GM10847 (cell line): Measurements from ENCODE around the gene ASCC3.

Source experiments
- POLR2A ChIP-seq: IDR thresholded peaks from 2 replicates; pipeline ENCODE4 v1.6.1; 2011; ENCODE audit not compliant: insufficient read length; ENCODE audit errors: extremely low read depth

The ASCC3 gene

GRCh38 chr6:100538086-100538485, 343.0 kb downstream of the ASCC3 start:
- no peak for TF ChIP-seq POLR2A

DNA sequence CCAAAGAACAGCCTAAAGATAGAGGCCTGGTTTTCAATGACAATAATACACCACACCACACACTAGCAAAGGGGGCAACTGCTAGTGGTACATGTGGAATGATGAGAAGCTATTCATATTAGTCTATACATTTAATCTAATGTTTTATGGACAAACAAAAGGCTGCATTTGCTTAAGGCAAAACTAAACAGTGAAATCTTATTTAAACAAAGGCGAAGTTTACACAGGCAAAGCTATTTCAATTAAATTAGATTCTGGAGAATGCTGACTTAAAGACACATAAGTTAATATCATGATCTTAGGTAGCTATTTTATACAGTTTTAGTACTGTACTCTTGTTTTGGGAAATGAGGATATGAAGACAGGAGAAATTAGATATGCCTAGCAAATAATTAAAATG, 362.5 kb downstream of the ASCC3 start:
- TF ChIP-seq POLR2A, result no peak

DNA sequence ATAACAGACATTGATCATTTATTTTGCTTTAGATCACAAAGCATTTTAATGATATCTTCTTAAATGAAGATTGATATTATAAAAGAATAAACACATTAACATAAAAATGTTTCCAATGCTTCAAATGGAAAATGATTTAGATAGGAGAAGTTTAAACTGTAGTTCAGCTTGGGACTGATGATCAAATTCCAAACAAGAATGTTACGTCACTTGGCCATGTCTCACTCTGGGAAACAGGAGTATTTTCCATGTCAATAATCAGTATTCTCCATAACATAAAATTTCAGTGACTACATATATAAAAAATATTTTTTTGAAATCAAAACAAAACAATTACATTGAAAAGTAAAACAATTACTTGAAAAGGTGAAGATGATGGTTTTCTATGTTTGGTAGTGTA, 363.5 kb downstream of the ASCC3 start:
- no peak for TF ChIP-seq POLR2A

- TF ChIP-seq POLR2A, result no peak
These were observed 364.0 kb downstream of the ASCC3 start for GRCh38 chr6:100517106-100517505.

- TF ChIP-seq POLR2A, result no peak
These were observed 366.5 kb downstream of the ASCC3 start for GRCh38 chr6:100514660-100515059.

DNA sequence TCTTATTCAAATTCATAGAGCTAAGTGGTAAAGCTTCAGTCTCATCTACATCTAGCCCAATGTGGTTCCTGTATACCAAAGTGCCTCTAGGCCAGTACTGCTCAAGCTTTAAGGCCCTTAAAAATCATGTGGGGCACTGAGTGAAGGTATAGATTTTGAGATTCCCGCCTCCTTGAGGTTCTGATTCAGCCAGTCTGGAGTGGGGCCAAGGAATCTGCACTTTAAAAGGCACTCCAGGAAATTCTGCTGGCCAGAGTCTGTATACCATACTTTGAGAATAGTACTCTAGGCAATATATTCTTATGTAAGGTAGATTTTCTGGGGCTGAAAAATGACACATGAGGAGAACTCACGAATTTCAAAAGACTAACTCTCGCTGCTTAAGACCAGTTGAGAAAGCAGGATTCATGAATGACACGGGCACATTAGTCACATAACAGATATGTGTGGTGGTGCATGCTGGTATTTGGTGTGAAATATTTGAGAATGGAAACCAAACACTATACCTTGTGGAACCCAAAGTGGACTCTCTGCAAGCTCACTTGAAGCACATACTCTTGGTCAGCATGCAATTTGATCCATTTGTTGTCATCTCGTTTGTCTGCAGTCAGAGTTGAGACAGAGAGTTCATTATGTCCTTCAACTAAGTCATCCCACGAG, 368.8 kb downstream of the ASCC3 start:
- TF ChIP-seq POLR2A, result no peak

DNA sequence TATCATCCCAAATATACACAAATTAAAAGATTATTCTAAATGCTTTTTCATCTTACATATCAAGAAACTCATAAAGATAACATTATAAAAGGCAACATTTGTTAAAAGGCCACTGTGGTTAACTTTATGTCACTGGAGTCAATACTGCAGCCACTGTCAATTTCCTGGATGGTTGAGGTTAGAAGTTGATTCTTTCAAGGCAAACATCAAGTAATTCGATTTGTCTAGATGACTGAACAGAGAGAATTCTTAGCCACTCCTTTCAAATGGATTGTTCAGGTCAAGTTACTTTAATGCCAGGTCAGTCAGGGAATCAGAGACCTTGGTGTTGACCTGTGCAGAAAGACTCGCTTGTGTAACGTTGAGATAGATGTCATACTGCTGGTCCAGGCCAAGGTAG, 372.0 kb downstream of the ASCC3 start:
- TF ChIP-seq POLR2A, result no peak

DNA sequence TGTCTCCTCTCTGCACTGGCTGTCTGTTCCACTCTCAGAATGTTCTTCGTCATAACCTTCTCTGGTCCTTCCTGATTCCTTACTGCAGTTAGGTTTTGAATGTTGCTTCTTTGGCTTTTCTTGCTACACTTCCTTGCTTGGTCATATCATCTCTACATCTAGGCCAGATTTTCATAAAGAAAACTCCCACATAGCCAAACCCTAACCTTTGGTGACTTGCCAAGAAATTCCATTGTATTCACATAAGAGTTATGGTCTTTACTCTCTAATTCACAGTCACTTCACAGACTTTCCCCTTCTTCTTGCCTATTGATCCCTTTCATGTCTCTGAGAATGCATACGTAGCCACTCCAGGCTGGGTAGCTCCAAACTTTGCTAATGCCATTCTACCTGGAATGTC, 374.5 kb downstream of the ASCC3 start:
- no peak for TF ChIP-seq POLR2A

- no peak for TF ChIP-seq POLR2A
These were observed 376.1 kb downstream of the ASCC3 start for GRCh38 chr6:100504786-100505737.

GRCh38 chr6:100503043-100503705, 378.0 kb downstream of the ASCC3 start:
- no peak for TF ChIP-seq POLR2A

- TF ChIP-seq POLR2A, result no peak
These were observed 387.8 kb downstream of the ASCC3 start for GRCh38 chr6:100493206-100493888.

DNA sequence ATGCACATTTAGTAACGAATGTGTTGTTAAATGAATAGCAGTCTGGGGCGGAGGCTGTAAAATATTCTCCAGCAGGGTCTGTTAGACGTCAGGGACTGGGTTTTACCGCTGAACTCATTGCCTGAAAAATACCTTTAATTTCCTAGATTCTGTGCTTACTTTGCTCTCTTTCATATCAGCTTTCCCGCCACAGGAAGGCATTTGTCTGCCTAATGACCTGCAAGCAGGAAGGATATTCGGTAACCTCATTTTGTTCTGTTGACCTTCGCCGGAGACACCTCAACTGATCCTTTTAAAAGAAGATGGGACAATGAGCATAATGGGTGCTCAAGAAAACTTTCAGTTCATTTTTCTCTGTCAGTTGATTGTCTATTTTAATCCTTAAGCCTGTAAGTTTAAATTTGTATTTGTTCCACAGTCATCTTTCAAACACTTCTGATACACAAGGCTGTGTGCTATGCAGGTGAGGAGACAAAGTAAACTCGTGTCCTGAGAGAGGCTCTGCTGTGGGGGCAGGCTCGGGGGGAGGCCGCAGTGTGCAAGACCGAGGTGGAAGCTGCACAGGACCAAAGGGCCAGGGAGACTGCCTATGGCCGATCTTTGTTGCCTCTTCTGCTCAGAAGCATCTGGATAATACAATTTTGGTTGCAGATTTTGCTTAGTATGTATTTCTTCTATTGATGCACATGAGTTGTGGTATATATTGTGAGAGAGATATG, 389.0 kb downstream of the ASCC3 start:
- TF ChIP-seq POLR2A, result no peak

- TF ChIP-seq POLR2A, result no peak
These were observed 391.1 kb downstream of the ASCC3 start for GRCh38 chr6:100490065-100490464.

DNA sequence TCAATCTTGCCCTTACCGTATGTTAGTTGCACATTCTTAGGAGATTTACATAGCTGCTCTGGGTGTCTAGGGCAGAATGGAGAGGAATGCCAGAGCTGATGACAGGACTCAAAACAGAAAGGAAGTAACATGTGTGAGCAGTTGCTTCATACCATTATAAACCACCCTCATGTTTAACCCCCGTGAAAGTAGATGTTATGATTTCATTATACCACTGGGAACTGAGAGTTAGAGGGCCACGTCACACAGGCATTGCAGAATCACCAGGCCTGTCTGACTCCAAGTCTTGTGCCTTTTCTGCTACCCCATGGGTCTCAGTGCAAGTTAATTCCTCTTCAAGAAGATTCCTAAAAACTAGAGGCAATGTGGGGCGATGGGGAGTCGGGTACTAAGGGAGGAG, 392.9 kb downstream of the ASCC3 start:
- no peak for TF ChIP-seq POLR2A

- no peak for TF ChIP-seq POLR2A
These were observed 393.5 kb downstream of the ASCC3 start for GRCh38 chr6:100487638-100488037.
